HG02759 (cell line): ENCODE measurements around the gene STK40.

Source experiments
- ATAC-seq: cut with Tn5 transposase; IDR thresholded peaks from one replicate; pipeline ENCODE4 v1.9.1; 2021; ENCODE audit warnings: mild to moderate bottlenecking, moderate library complexity; ENCODE audit not compliant: unreplicated experiment

Gene STK40

GRCh38 chr1:36398370-36398977 is 12.8 kb upstream of the STK40 start:
- ATAC-seq, result no peak

- ATAC-seq, result peak; percentile 90
Observed at GRCh38 chr1:36397378-36398230, 11.9 kb upstream of the STK40 start, which contains the start of gene LSM10. LSM10 (minus strand) TSS chr1:36397908; CDS start chr1:36394129, 3,779 bp downstream.

GRCh38 chr1:36397083-36397377 is 11.3 kb upstream of the STK40 start:
- ATAC-seq, result no peak

- no peak for ATAC-seq
Observed at GRCh38 chr1:36396359-36396758, 10.6 kb upstream of the STK40 start.

- ATAC-seq, result no peak
Observed at GRCh38 chr1:36393686-36394085, 8.0 kb upstream of the STK40 start.

- no peak for ATAC-seq
Observed at GRCh38 chr1:36392836-36393235, 7.1 kb upstream of the STK40 start.

- no peak for ATAC-seq
Observed at GRCh38 chr1:36391271-36391670, 5.5 kb upstream of the STK40 start.

- ATAC-seq, result no peak
Observed at GRCh38 chr1:36390411-36390810, 4.7 kb upstream of the STK40 start.

- no peak for ATAC-seq
Observed at GRCh38 chr1:36389999-36390398, 4.3 kb upstream of the STK40 start.

GRCh38 chr1:36389261-36389660 is 3.5 kb upstream of the STK40 start:
- no peak for ATAC-seq

- no peak for ATAC-seq
Observed at GRCh38 chr1:36387141-36387949, 1.6 kb upstream of the STK40 start.

- peak; percentile 44 for ATAC-seq
Observed at GRCh38 chr1:36386265-36387140, 779 bp upstream of the STK40 start.

- no peak for ATAC-seq
Observed at GRCh38 chr1:36384542-36385409, 948 bp downstream of the STK40 start.

GRCh38 chr1:36383240-36383639 is 2.5 kb downstream of the STK40 start:
- ATAC-seq, result no peak

GRCh38 chr1:36382669-36383068 is 3.1 kb downstream of the STK40 start:
- no peak for ATAC-seq

GRCh38 chr1:36382231-36382630 is 3.5 kb downstream of the STK40 start:
- ATAC-seq, result no peak

- no peak for ATAC-seq
Observed at GRCh38 chr1:36381405-36381804, 4.3 kb downstream of the STK40 start.

GRCh38 chr1:36380782-36381181 is 4.9 kb downstream of the STK40 start:
- ATAC-seq, result no peak

- ATAC-seq, result no peak
Observed at GRCh38 chr1:36380143-36380619, 5.5 kb downstream of the STK40 start.
